ENCODE results near the gene BABAM2. TPM values are rescaled to one million over a fixed set of nuclear protein-coding genes. Genes with fewer than 3 reads are reported as not detected.

BABAM2 gene
- total and polyA plus RNA-seq, 2 experiments from 2014 or later, result 35.2 to 46.1 TPM

GRCh38 chr2:28374331-28374730 lies 483.8 kb downstream of the BABAM2 start:
- no peak overlapping the region for H3K4me3 ChIP-seq
- in situ Hi-C loops (cut with MboI), result no loop called here
- no peak overlapping the region for H3K27ac ChIP-seq
- no peaks in the 10 kb centered on the region for H3K9me3 ChIP-seq (ENCODE audit: low read depth)
- H3K9me2 ChIP-seq (ENCODE audit: insufficient read depth), result no peaks in the 10 kb centered on the region
- H3K4me2 ChIP-seq (ENCODE audit: unreplicated experiment), result no peak overlapping the region
- no peaks in the 10 kb centered on the region for H3K79me2 ChIP-seq (ENCODE audit: insufficient read depth)
- WGBS, 2 experiments (ENCODE audit: low coverage in 1 of 2, low lambda C conversion rate in 2 of 2, missing lambda C conversion rate in 2 of 2), result 56 to 69% methylated on average over 5 of the region's 5 CpGs
- H3F3A ChIP-seq (ENCODE audit: insufficient read depth), result no peaks in the 10 kb centered on the region
- no peaks in the 10 kb centered on the region for H3K4me1 ChIP-seq (ENCODE audit: insufficient read depth)
- DNase-seq, result no peak
- H3K36me3 ChIP-seq (ENCODE audit: low read depth), result no peaks in the 10 kb centered on the region
- H3K27me3 ChIP-seq (replicated peaks; ENCODE audit: insufficient read depth), result no peaks in the 10 kb centered on the region
- TF ChIP-seq EZH2phosphoT487 (IDR thresholded peaks at IDR 0.05; ENCODE audit: insufficient read depth, low read depth) (no peak), EZH2 (IDR thresholded peaks at IDR 0.05; ENCODE audit: insufficient read depth, poor library complexity, severe bottlenecking) (no peak)
- no peaks in the 10 kb centered on the region for H4K20me1 ChIP-seq (ENCODE audit: insufficient read depth)
- H3K9ac ChIP-seq, result no peak overlapping the region
- no peak overlapping the region for H2AFZ ChIP-seq

- H3K79me2 ChIP-seq (ENCODE audit: insufficient read depth), result no peaks in the 10 kb centered on the region
- 75% methylated on average over 3 of the region's 3 CpGs for WGBS, 2 experiments (ENCODE audit: low coverage in 1 of 2, low lambda C conversion rate in 2 of 2, missing lambda C conversion rate in 2 of 2)
- H3K27ac ChIP-seq, result no peak overlapping the region
- in situ Hi-C loops (cut with MboI), result no loop called here
- H3K4me3 ChIP-seq, result no peak overlapping the region
- TF ChIP-seq EZH2 (IDR thresholded peaks at IDR 0.05; ENCODE audit: insufficient read depth, poor library complexity, severe bottlenecking), result no peak
- TF ChIP-seq EZH2phosphoT487 (IDR thresholded peaks at IDR 0.05; ENCODE audit: insufficient read depth, low read depth), result no peak
- no peaks in the 10 kb centered on the region for H3K4me1 ChIP-seq (ENCODE audit: insufficient read depth)
- H3K9me2 ChIP-seq (ENCODE audit: insufficient read depth), result no peaks in the 10 kb centered on the region
- H4K20me1 ChIP-seq (ENCODE audit: insufficient read depth), result no peaks in the 10 kb centered on the region
- no peaks in the 10 kb centered on the region for H3K27me3 ChIP-seq (replicated peaks; ENCODE audit: insufficient read depth)
- no peak overlapping the region for H2AFZ ChIP-seq
- no peak overlapping the region for H3K4me2 ChIP-seq (ENCODE audit: unreplicated experiment)
- H3K9me3 ChIP-seq (ENCODE audit: low read depth), result no peaks in the 10 kb centered on the region
- no peaks in the 10 kb centered on the region for H3K36me3 ChIP-seq (ENCODE audit: low read depth)
- H3K9ac ChIP-seq, result no peak overlapping the region
- DNase-seq, result no peak
- H3F3A ChIP-seq (ENCODE audit: insufficient read depth), result no peaks in the 10 kb centered on the region
Observed at GRCh38 chr2:28375236-28375635, 484.7 kb downstream of the BABAM2 start.

GRCh38 chr2:28375742-28376631 lies 485.5 kb downstream of the BABAM2 start:
- Histone ChIP-seq H3K4me3 (no peak overlapping the region), H4K20me1 (ENCODE audit: insufficient read depth) (no peaks in the 10 kb centered on the region), H3K79me2 (ENCODE audit: insufficient read depth) (no peaks in the 10 kb centered on the region), H3K27me3 (replicated peaks; ENCODE audit: insufficient read depth) (no peaks in the 10 kb centered on the region), H3K36me3 (ENCODE audit: low read depth) (no peaks in the 10 kb centered on the region), H3K9me2 (ENCODE audit: insufficient read depth) (no peaks in the 10 kb centered on the region), H3K4me1 (ENCODE audit: insufficient read depth) (no peaks in the 10 kb centered on the region), H3K27ac (no peak overlapping the region), H3K9me3 (ENCODE audit: low read depth) (no peaks in the 10 kb centered on the region), H3K4me2 (ENCODE audit: unreplicated experiment) (no peak overlapping the region), H3F3A (ENCODE audit: insufficient read depth) (no peaks in the 10 kb centered on the region), H2AFZ (no peak overlapping the region), H3K9ac (no peak overlapping the region)
- no peak for DNase-seq
- in situ Hi-C loops (cut with MboI), result no loop called here
- TF ChIP-seq EZH2phosphoT487 (IDR thresholded peaks at IDR 0.05; ENCODE audit: insufficient read depth, low read depth) (no peak), EZH2 (IDR thresholded peaks at IDR 0.05; ENCODE audit: insufficient read depth, poor library complexity, severe bottlenecking) (no peak)
- WGBS, 2 experiments (ENCODE audit: low coverage in 1 of 2, low lambda C conversion rate in 2 of 2, missing lambda C conversion rate in 2 of 2), result 81 to 83% methylated on average over 8 of the region's 8 CpGs

- no peaks in the 10 kb centered on the region for H3K27me3 ChIP-seq (replicated peaks; ENCODE audit: insufficient read depth)
- H3K4me2 ChIP-seq (ENCODE audit: unreplicated experiment), result no peak overlapping the region
- H3K4me3 ChIP-seq, result no peak overlapping the region
- H4K20me1 ChIP-seq (ENCODE audit: insufficient read depth), result no peaks in the 10 kb centered on the region
- H3K9me2 ChIP-seq (ENCODE audit: insufficient read depth), result no peaks in the 10 kb centered on the region
- no peaks in the 10 kb centered on the region for H3K4me1 ChIP-seq (ENCODE audit: insufficient read depth)
- no peaks in the 10 kb centered on the region for H3K79me2 ChIP-seq (ENCODE audit: insufficient read depth)
- no peak for TF ChIP-seq EZH2 (IDR thresholded peaks at IDR 0.05; ENCODE audit: insufficient read depth, poor library complexity, severe bottlenecking)
- no peak for TF ChIP-seq EZH2phosphoT487 (IDR thresholded peaks at IDR 0.05; ENCODE audit: insufficient read depth, low read depth)
- in situ Hi-C loops (cut with MboI), result no loop called here
- 86 to 89% methylated on average over 10 to 19 of the region's 19 CpGs for WGBS, 2 experiments (ENCODE audit: low coverage in 1 of 2, low lambda C conversion rate in 2 of 2, missing lambda C conversion rate in 2 of 2)
- H3K9me3 ChIP-seq (ENCODE audit: low read depth), result no peaks in the 10 kb centered on the region
- H3K36me3 ChIP-seq (ENCODE audit: low read depth), result no peaks in the 10 kb centered on the region
- no peak overlapping the region for H2AFZ ChIP-seq
- H3K27ac ChIP-seq, result no peak overlapping the region
- no peak for DNase-seq
- no peaks in the 10 kb centered on the region for H3F3A ChIP-seq (ENCODE audit: insufficient read depth)
- H3K9ac ChIP-seq, result no peak overlapping the region
Observed at GRCh38 chr2:28377195-28377816, 486.8 kb downstream of the BABAM2 start.
